ENCODE data around the gene PUS7L.

DNA sequence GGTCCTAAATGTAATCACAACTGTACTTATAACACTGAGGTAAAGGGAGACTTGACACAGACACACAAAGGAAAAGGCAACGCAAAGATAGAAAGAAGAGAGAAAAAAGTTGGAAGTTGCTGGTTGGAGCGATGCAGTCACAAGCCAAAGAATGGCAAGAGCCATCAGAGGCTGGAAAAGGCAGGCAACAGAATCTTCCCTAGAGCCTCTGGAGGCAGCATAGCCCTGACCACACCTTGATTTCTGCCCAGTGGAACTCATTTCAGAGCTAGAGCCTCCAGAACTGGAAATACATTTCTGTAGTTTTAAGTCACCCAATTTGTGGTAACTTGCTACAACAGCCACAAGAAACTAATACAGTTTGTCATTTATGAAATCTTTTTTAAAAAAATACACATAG, 89.2 kb downstream of the PUS7L start:
- TF ChIP-seq, protein P1, sequence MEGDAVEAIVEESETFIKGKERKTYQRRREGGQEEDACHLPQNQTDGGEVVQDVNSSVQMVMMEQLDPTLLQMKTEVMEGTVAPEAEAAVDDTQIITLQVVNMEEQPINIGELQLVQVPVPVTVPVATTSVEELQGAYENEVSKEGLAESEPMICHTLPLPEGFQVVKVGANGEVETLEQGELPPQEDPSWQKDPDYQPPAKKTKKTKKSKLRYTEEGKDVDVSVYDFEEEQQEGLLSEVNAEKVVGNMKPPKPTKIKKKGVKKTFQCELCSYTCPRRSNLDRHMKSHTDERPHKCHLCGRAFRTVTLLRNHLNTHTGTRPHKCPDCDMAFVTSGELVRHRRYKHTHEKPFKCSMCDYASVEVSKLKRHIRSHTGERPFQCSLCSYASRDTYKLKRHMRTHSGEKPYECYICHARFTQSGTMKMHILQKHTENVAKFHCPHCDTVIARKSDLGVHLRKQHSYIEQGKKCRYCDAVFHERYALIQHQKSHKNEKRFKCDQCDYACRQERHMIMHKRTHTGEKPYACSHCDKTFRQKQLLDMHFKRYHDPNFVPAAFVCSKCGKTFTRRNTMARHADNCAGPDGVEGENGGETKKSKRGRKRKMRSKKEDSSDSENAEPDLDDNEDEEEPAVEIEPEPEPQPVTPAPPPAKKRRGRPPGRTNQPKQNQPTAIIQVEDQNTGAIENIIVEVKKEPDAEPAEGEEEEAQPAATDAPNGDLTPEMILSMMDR (IDR thresholded peaks at IDR 0.05; ENCODE audit: low read depth, low read length): no peak
- TF ChIP-seq EZH2phosphoT487 (IDR thresholded peaks at IDR 0.05; ENCODE audit: low read depth): no peak
